ACC112 (cell line): ENCODE data around the gene SLFNL1.

Experiments
- H2AFZ ChIP-seq: fragments of 200-600 bp; sonication (generic); one replicate; pipeline ENCODE4 v1.6.0; 2017; ENCODE audit warnings: antibody characterized with exemption, low read length; ENCODE audit not compliant: unreplicated experiment
- H3K27ac ChIP-seq: fragments of 200-600 bp; sonication (generic); 2 replicates; pipeline ENCODE4 v1.5.1; 2014; ENCODE audit warnings: low read depth, mild to moderate bottlenecking, antibody characterized with exemption, low read length, moderate library complexity
- H3K27me3 ChIP-seq: fragments of 200-600 bp; sonication (generic); 2 replicates; pipeline ENCODE4 v1.6.1; 2014; ENCODE audit warnings: mild to moderate bottlenecking, antibody characterized with exemption, low read length, moderate library complexity, mixed read lengths; ENCODE audit not compliant: insufficient read depth
- H3K36me3 ChIP-seq: fragments of 200-600 bp; sonication (generic); 2 replicates; pipeline ENCODE4 v1.6.1; 2016; ENCODE audit warnings: mild to moderate bottlenecking, antibody characterized with exemption, low read length, moderate library complexity, mixed read lengths; ENCODE audit not compliant: insufficient read depth
- H3K4me1 ChIP-seq: fragments of 200-600 bp; sonication (generic); one replicate; pipeline ENCODE4 v1.6.1; 2016; ENCODE audit warnings: low read length, mixed read lengths; ENCODE audit not compliant: insufficient read depth, unreplicated experiment, control insufficient read depth
- H3K4me3 ChIP-seq: fragments of 200-600 bp; sonication (generic); 2 replicates; pipeline ENCODE4 v1.5.1; 2014; ENCODE audit warnings: mild to moderate bottlenecking, low read depth, low read length
- H3K79me2 ChIP-seq: fragments of 200-600 bp; sonication (generic); one replicate; pipeline ENCODE4 v1.6.0; 2016; ENCODE audit warnings: low read length; ENCODE audit not compliant: control insufficient read depth, unreplicated experiment, insufficient read depth

SLFNL1 gene

DNA sequence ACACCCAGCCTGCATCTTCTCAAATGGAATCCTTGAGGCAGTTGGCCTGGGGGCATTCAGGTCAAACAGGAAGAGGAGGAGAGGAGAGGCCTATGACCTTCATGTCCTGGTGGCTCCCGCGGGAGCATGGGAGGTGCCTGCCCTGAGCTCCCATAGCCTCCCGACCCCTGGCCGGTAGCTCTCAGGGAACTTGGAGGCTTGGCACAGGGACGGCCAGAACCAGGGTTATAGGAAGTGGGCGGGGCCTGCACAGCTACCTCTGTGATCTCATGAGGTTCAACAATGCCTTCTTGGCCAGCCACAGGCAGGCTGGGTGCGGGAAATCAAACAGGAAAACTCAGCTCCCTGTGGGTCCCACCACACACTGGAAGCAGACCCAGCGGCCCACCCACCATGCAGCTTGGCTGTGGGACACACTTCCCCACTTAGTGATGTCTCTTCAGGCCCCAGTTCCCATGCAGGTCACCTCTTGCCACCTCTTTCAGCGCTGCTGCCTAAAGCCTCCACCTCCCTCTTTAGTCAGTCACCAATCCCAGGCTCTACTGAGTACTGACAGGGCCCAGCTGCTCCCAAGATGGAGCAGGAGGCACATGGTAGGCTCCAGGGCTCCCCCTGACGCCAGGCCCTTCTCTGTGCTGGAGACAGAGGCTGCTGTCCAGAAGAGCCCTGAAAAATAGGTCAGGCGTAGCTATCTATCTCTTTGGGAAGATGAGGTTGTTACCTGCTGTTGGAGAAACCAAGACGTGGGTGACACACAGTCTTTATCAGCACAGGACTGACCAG, at the start of gene SLFNL1:
Gene SLFNL1 (minus strand): TSS at position 200 of the 783 bp plus-strand sequence. CDS start 1,065 bp downstream, outside the sequence.
- Histone ChIP-seq H3K27ac (no peak within 1 kb of the TSS), H3K36me3 (no peaks in the 10 kb centered on the region), H2AFZ (no peak within 1 kb of the TSS)

DNA sequence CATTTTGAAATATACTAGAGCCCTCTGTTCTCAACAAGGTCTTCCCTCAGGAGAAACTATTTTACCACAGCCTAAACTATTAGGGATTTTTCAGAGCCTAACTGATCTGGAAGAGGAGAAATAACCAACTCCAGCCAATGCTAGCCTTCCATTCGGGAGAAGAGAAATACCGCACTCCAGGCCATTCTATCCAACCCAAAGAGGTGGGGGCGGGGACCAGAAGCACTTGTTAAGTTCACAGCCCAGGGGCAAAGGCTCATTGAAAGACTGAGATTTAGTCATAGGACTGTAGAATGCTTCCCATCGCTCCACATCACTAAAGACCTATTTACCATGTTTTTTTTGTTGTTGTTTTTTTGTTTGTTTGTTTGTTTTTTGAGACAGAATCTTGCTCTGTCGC, 35.4 kb upstream of the SLFNL1 start:
- Histone ChIP-seq H3K4me1 (no peaks in the 10 kb centered on the region), H2AFZ (no peak overlapping the region), H3K36me3 (peaks cover 21% of the 10 kb centered on the region), H3K79me2 (no peaks in the 10 kb centered on the region), H3K27ac (no peak overlapping the region), H3K4me3 (no peak overlapping the region), H3K27me3 (no peaks in the 10 kb centered on the region)

More for the DNA sequence above, at the start of gene SLFNL1:
- Histone ChIP-seq H3K4me1 (peaks cover 7% of the 10 kb centered on the region), H3K27me3 (no peaks in the 10 kb centered on the region), H3K79me2 (no peaks in the 10 kb centered on the region), H3K4me3 (no peak within 1 kb of the TSS)

DNA sequence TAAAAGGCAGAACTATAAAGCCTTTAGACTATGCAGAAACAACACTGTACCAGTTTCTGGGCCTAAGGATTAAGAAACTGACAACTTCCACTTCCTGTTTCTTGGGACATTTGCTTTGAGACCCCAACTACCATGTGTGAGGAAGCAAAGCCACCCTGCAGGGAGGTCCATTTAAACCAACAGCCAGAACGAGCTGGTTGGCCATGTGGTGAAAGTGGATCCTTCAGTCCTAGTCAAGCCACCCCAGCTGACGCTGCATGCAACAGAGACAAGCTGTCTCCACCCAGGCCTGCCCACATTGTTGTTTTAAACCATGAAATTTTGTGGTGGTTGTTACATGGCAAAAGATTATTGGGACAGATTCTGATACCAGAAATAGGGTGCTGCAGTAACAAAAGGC, 31.8 kb upstream of the SLFNL1 start:
- no peak overlapping the region for H2AFZ ChIP-seq
- no peak overlapping the region for H3K27ac ChIP-seq
- no peaks in the 10 kb centered on the region for H3K27me3 ChIP-seq
- no peaks in the 10 kb centered on the region for H3K79me2 ChIP-seq
- peaks cover 10% of the 10 kb centered on the region; the same call in 1 of the 2 replicates for H3K36me3 ChIP-seq
- no peaks in the 10 kb centered on the region for H3K4me1 ChIP-seq
- no peak overlapping the region for H3K4me3 ChIP-seq

GRCh38 chr1:41051022-41051421, 29.5 kb upstream of the SLFNL1 start:
- H3K79me2 ChIP-seq: no peaks in the 10 kb centered on the region
- peaks cover 2% of the 10 kb centered on the region for H3K4me1 ChIP-seq
- H3K36me3 ChIP-seq: peaks cover 21% of the 10 kb centered on the region; the same call in 1 of the 2 replicates
- H3K27ac ChIP-seq: no peak overlapping the region
- no peaks in the 10 kb centered on the region for H3K27me3 ChIP-seq
- H3K4me3 ChIP-seq: no peak overlapping the region
- no peak overlapping the region for H2AFZ ChIP-seq

GRCh38 chr1:41048540-41048939, 27.0 kb upstream of the SLFNL1 start:
- Histone ChIP-seq H3K36me3 (peaks cover 24% of the 10 kb centered on the region; the same call in 1 of the 2 replicates), H3K4me3 (no peak overlapping the region), H3K27ac (no peak overlapping the region), H3K4me1 (peaks cover 19% of the 10 kb centered on the region), H3K27me3 (no peaks in the 10 kb centered on the region), H2AFZ (no peak overlapping the region), H3K79me2 (no peaks in the 10 kb centered on the region)

DNA sequence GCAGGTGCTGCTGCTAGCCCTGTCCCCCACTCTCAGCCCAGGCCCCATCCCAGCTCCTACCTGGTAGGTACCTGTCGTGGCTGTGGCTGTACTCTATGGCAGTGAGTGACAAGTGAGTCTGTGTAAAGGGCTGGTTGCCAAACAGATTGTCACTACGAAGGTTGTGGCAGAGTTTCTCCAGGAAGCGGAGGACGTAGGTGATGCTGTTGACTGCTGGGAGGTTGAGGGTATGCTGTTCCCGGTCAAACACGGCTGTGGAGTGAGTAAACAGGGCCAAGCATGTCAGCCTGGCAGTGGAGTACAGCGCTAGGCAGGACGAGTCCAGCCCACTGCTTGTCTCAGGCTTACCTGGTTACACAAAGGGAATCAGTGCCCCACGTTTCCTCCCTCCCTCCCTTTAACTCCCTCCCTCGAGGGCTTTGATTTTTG, 24.8 kb upstream of the SLFNL1 start:
- no peaks in the 10 kb centered on the region for H3K79me2 ChIP-seq
- H3K4me3 ChIP-seq: no peak overlapping the region
- H3K4me1 ChIP-seq: peaks cover 19% of the 10 kb centered on the region
- peak overlapping the region; percentile 54 for H3K27ac ChIP-seq
- H2AFZ ChIP-seq: no peak overlapping the region
- H3K36me3 ChIP-seq: peaks cover 24% of the 10 kb centered on the region; the same call in 1 of the 2 replicates
- no peaks in the 10 kb centered on the region for H3K27me3 ChIP-seq

- no peaks in the 10 kb centered on the region for H3K79me2 ChIP-seq
- H3K27me3 ChIP-seq: no peaks in the 10 kb centered on the region
- H2AFZ ChIP-seq: no peak overlapping the region
- H3K4me1 ChIP-seq: peaks cover 19% of the 10 kb centered on the region
- no peak overlapping the region for H3K4me3 ChIP-seq
- H3K27ac ChIP-seq: peak overlapping the region; percentile 54
- peaks cover 24% of the 10 kb centered on the region; the same call in 1 of the 2 replicates for H3K36me3 ChIP-seq
Observed at GRCh38 chr1:41045740-41046139, 24.2 kb upstream of the SLFNL1 start.

DNA sequence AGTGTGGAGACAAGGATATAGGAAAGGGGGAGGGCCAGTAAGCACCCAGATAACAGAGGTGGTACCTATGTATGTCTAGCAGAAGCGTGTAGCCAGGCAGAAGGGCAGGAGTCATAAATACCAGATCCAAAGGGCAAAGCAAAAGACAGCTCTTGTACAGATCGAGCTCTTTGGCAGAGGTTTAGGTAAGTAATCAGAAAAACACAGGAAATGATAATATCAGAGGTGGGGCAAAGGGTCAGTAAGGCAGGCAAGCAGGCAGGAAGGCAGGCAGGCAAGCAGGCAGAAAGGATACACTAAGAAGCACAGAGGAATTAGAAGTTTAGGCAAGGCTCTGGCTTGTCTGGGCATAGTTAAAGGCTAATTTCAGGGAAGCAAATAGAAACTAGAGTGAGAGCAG, 22.7 kb upstream of the SLFNL1 start:
- Histone ChIP-seq H3K4me1 (peaks cover 19% of the 10 kb centered on the region), H2AFZ (no peak overlapping the region), H3K36me3 (peaks cover 29% of the 10 kb centered on the region; the same call in 1 of the 2 replicates), H3K27ac (no peak overlapping the region), H3K27me3 (no peaks in the 10 kb centered on the region), H3K4me3 (no peak overlapping the region), H3K79me2 (no peaks in the 10 kb centered on the region)

DNA sequence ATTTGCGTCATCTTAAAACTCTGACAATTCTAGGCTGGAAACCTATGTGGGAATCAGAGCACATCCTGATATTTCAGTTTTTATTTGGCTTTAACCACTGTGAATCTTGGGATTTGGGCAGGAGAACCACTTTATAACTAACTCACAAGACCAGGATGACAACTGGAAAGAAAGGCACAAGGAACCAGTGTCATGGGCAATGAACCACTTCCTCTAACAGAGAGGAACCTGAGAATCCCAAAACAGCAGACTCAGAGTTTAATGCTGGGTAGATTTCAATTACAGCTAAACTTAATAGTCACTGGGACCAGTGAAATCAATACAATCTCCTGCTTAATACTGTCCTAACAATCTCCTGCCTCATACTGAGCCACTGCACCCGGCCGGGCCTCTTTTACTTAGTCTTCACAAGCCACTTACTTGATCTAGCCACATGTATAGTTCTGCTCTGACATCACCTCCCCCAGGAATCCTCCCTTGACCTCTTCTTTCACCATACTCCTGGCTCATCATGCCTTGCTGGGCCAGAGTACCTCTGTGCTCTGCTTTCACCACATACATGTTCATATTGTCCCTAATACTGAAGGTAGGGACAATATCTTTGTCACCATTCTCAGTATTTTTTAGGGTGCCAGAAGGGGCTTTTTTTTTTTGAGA, 20.2 kb upstream of the SLFNL1 start:
- Histone ChIP-seq H2AFZ (no peak overlapping the region), H3K4me1 (peaks cover 19% of the 10 kb centered on the region), H3K36me3 (peaks cover 17% of the 10 kb centered on the region; the same call in 1 of the 2 replicates), H3K4me3 (no peak overlapping the region), H3K79me2 (no peaks in the 10 kb centered on the region), H3K27ac (no peak overlapping the region), H3K27me3 (no peaks in the 10 kb centered on the region)

DNA sequence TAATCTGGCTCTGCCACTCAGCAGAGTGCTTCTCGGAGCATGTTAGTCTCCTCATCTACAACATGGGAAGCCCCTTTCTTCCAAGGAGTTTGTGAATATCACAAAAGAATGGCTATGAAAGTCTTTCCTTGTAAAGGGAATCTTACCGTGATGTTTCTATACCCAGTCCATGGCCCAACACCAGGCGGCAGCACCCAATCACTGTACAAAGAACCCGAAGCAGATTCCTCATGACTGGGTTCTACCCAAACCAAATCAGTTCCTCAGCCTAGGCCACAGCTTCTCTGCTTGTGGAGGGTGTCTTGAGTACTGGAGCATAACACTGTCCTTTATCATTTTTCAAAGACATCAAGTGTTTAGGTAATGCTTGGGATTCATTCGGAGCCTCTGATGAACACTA, 16.6 kb upstream of the SLFNL1 start:
- H3K4me1 ChIP-seq: no peaks in the 10 kb centered on the region
- no peak overlapping the region for H3K4me3 ChIP-seq
- peaks cover 18% of the 10 kb centered on the region; the same call in 1 of the 2 replicates for H3K36me3 ChIP-seq
- H3K27me3 ChIP-seq: no peaks in the 10 kb centered on the region
- no peaks in the 10 kb centered on the region for H3K79me2 ChIP-seq
- no peak overlapping the region for H2AFZ ChIP-seq
- no peak overlapping the region for H3K27ac ChIP-seq
